PC-3 (cell line): ENCODE results near the gene OSBPL2. TPM values are rescaled to one million over a fixed set of nuclear protein-coding genes. Genes with fewer than 3 reads are reported as not detected.

ENCODE experiments used
- ATAC-seq: fragments of 200-7000 bp; cut with Tn5 transposase; 2 replicates; pipeline ENCODE4 v1.9.1; 2020; ENCODE audit warnings: mild to moderate bottlenecking, moderate library complexity
- BruUV-seq: library from RNA; stranded (reverse); fragments of 400-500 nt; replicated peaks from 2 replicates; lab custom pipeline; 2021; lab: Mats Ljungman, UMichigan
- CTCF ChIA-PET: fragments of 300-600 bp; sonication (Branson Sonifier 250); formaldehyde crosslinking; loops from one replicate; lab custom pipeline; 2022; ENCODE audit warnings: antibody characterized with exemption; lab: Charles Lee
- POLR2A ChIA-PET: fragments of 300-600 bp; sonication (Branson Sonifier 250); formaldehyde crosslinking; loops from one replicate; lab custom pipeline; 2022; ENCODE audit warnings: antibody characterized with exemption; ENCODE audit not compliant: unreplicated experiment; lab: Charles Lee
- DNase-seq: peaks from one replicate; pipeline ENCODE4 v3.0.0-alpha.2; 2015
- H2AFZ ChIP-seq: fragments of 300-600 bp; sonication (generic); 2 replicates; pipeline ENCODE4 v1.6.0; 2016; ENCODE audit warnings: antibody characterized with exemption, low read length
- H3F3A ChIP-seq: fragments of 300-600 bp; sonication (generic); one replicate; pipeline ENCODE4 v1.6.0; 2017; ENCODE audit warnings: antibody characterized with exemption, low read length, control low read depth, mild to moderate bottlenecking; ENCODE audit not compliant: unreplicated experiment
- H3K27ac ChIP-seq: fragments of 300-600 bp; sonication (generic); 2 replicates; pipeline ENCODE4 v1.5.1; 2016; ENCODE audit warnings: mild to moderate bottlenecking, low read length
- H3K27me3 ChIP-seq: fragments of 300-600 bp; sonication (generic); 2 replicates; pipeline ENCODE4 v1.6.1; 2016; ENCODE audit warnings: low read length, mixed read lengths
- H3K36me3 ChIP-seq: fragments of 300-600 bp; sonication (generic); 2 replicates; pipeline ENCODE4 v1.6.1; 2016; ENCODE audit warnings: low read depth, mixed run types, low read length, mixed read lengths
- H3K4me1 ChIP-seq: fragments of 300-600 bp; sonication (generic); 2 replicates; pipeline ENCODE4 v1.5.1; 2016; ENCODE audit warnings: low read length; ENCODE audit not compliant: insufficient read depth
- H3K4me2 ChIP-seq: fragments of 300-600 bp; sonication (generic); 2 replicates; pipeline ENCODE4 v1.6.0; 2016; ENCODE audit warnings: low read length
- H3K4me3 ChIP-seq: fragments of 300-600 bp; sonication (generic); 2 replicates; pipeline ENCODE4 v1.5.1; 2016; ENCODE audit warnings: mild to moderate bottlenecking, low read length, mixed read lengths
- H3K79me2 ChIP-seq: fragments of 300-600 bp; sonication (generic); 2 replicates; pipeline ENCODE4 v1.6.1; 2017; ENCODE audit warnings: low read length, mixed read lengths
- H3K9ac ChIP-seq: fragments of 300-600 bp; sonication (generic); 2 replicates; pipeline ENCODE4 v1.6.0; 2016; ENCODE audit warnings: mild to moderate bottlenecking, low read length
- H3K9me2 ChIP-seq: fragments of 300-600 bp; sonication (generic); replicated peaks from 2 replicates; pipeline ENCODE4 v1.6.1; 2016; ENCODE audit warnings: mixed run types, low read length, mixed read lengths
- H3K9me3 ChIP-seq: fragments of 300-600 bp; sonication (generic); 2 replicates; pipeline ENCODE4 v1.6.1; 2016; ENCODE audit warnings: low read length, mixed read lengths
- H4K20me1 ChIP-seq: fragments of 300-600 bp; sonication (generic); 2 replicates; pipeline ENCODE4 v1.6.1; 2016; ENCODE audit warnings: low read length, mixed read lengths
- CTCF ChIP-seq: fragments of 300-600 bp; sonication (generic); conservative IDR thresholded peaks from 2 replicates; pipeline ENCODE4 v1.5.1; 2017; ENCODE audit warnings: antibody characterized with exemption, low read depth, mild to moderate bottlenecking, low read length
- EZH2 ChIP-seq: fragments of 300-600 bp; sonication (generic); IDR thresholded peaks from one replicate; pipeline ENCODE4 v1.6.1; 2017; ENCODE audit warnings: antibody characterized with exemption, mild to moderate bottlenecking, low read length; ENCODE audit not compliant: unreplicated experiment
- EZH2phosphoT487 ChIP-seq: fragments of 300-600 bp; sonication (generic); IDR thresholded peaks from 2 replicates; pipeline ENCODE4 v1.6.1; 2018; ENCODE audit warnings: mild to moderate bottlenecking, antibody characterized with exemption, low read length, borderline replicate concordance
- intact Hi-C: fragments of 100-400 bp; cut with micrococcal nuclease; formaldehyde crosslinking; loops from 2 replicates; pipeline ENCODE4 v1.9.0; 2023
- total RNA-seq: library from RNA; depleted of rRNA; stranded (reverse); fragments of >200 nt; gene quantifications from 2 replicates; pipeline ENCODE4 v1.2.3, GENCODE V29; 2014

Gene OSBPL2
- total RNA-seq, 1 experiment from 2014 or later, result 39.7 TPM

- Histone ChIP-seq H3F3A (no peaks in the 10 kb centered on the region), H3K36me3 (no peaks in the 10 kb centered on the region), H3K4me2 (no peak overlapping the region), H3K79me2 (no peaks in the 10 kb centered on the region), H3K9me3 (no peaks in the 10 kb centered on the region), H3K27me3 (peaks cover 35% of the 10 kb centered on the region), H3K9me2 (no peaks in the 10 kb centered on the region), H3K4me3 (no peak overlapping the region), H3K27ac (no peak overlapping the region), H4K20me1 (no peaks in the 10 kb centered on the region), H3K4me1 (no peaks in the 10 kb centered on the region), H3K9ac (no peak overlapping the region), H2AFZ (no peak overlapping the region)
- no TSS peak for BruUV-seq
- DNase-seq (no peak), ATAC-seq (no peak)
- ChIA-PET POLR2A (no interaction called here), CTCF (no interaction called here)
- intact Hi-C loops, result no loop called here
- no peak for TF ChIP-seq CTCF
- no peak for TF ChIP-seq EZH2
- no peak for TF ChIP-seq EZH2phosphoT487
Measured at GRCh38 chr20:62215991-62216635, 22.2 kb upstream of the OSBPL2 start.

GRCh38 chr20:62216636-62217566 lies 21.4 kb upstream of the OSBPL2 start:
- Histone ChIP-seq H3K9me2 (no peaks in the 10 kb centered on the region), H3K27me3 (peaks cover 39% of the 10 kb centered on the region), H3K27ac (no peak overlapping the region), H3K4me3 (no peak overlapping the region), H3F3A (no peaks in the 10 kb centered on the region), H3K4me2 (no peak overlapping the region), H4K20me1 (no peaks in the 10 kb centered on the region), H3K79me2 (no peaks in the 10 kb centered on the region), H3K4me1 (no peaks in the 10 kb centered on the region), H2AFZ (no peak overlapping the region), H3K36me3 (no peaks in the 10 kb centered on the region), H3K9ac (no peak overlapping the region), H3K9me3 (no peaks in the 10 kb centered on the region)
- ATAC-seq (no peak), DNase-seq (no peak)
- ChIA-PET CTCF (no interaction called here), POLR2A (no interaction called here)
- intact Hi-C loops, result no loop called here
- no TSS peak for BruUV-seq
- TF ChIP-seq EZH2phosphoT487 (no peak), CTCF (no peak), EZH2 (no peak)
